IMR-90 (cell line): ENCODE data around the gene SPATA9. TPM values are rescaled to one million over a fixed set of nuclear protein-coding genes. Genes with fewer than 3 reads are reported as not detected.
A peak's percentile ranks its signal among the peaks of the same experiment; 100 is the strongest.

Experiments
- ATAC-seq: fragments of 200-7000 bp; cut with Tn5 transposase; 2 replicates; pipeline ENCODE4 v1.9.1; 2020; ENCODE audit warnings: low read depth, mild to moderate bottlenecking, moderate library complexity
- BruUV-seq: library from RNA; stranded (reverse); fragments of 400-500 nt; replicated peaks from 2 replicates; lab custom pipeline; 2021; lab: Mats Ljungman, UMichigan
- CTCF ChIA-PET: fragments of 300-600 bp; formaldehyde crosslinking; extraction: SDS; loops from one replicate; lab custom pipeline; 2021; ENCODE audit warnings: antibody characterized with exemption; lab: Yijun Ruan, JAX
- POLR2A ChIA-PET: fragments of 300-600 bp; sonication (Branson Sonifier 250); formaldehyde crosslinking; loops from one replicate; lab custom pipeline; 2022; ENCODE audit warnings: antibody characterized with exemption; ENCODE audit not compliant: unreplicated experiment; lab: Charles Lee
- DNase-seq: peaks from one replicate; pipeline ENCODE4 v3.0.0; 2013
- H2AFZ ChIP-seq: replicated peaks from 2 replicates; pipeline ENCODE3; 2013; ENCODE audit warnings: low read length, mild to moderate bottlenecking; ENCODE audit not compliant: poor library complexity
- H2AK5ac ChIP-seq: 2 replicates; pipeline ENCODE4 v1.6.1; 2013; ENCODE audit warnings: low read depth, low read length, inconsistent platforms
- H2AK9ac ChIP-seq: replicated peaks from 2 replicates; pipeline ENCODE3; 2013; ENCODE audit warnings: mild to moderate bottlenecking, low read depth, low read length, moderate library complexity; ENCODE audit not compliant: poor library complexity
- H2BK120ac ChIP-seq: 2 replicates; pipeline ENCODE4 v1.6.1; 2013; ENCODE audit warnings: low read depth, low read length, inconsistent platforms
- H2BK15ac ChIP-seq: 3 replicates; pipeline ENCODE4 v1.6.1; 2013; ENCODE audit warnings: low read depth, low read length, inconsistent platforms
- H2BK20ac ChIP-seq: 2 replicates; pipeline ENCODE4 v1.6.1; 2013; ENCODE audit warnings: low read depth, mild to moderate bottlenecking, inconsistent platforms, low read length, moderate library complexity
- H2BK5ac ChIP-seq: 2 replicates; pipeline ENCODE4 v1.6.1; 2013; ENCODE audit warnings: mild to moderate bottlenecking, low read depth, low read length, inconsistent platforms; ENCODE audit not compliant: poor library complexity, severe bottlenecking
- H3K14ac ChIP-seq: replicated peaks from 2 replicates; pipeline ENCODE4 v1.6.1; 2013; ENCODE audit warnings: low read depth, low read length, inconsistent platforms
- H3K18ac ChIP-seq: 2 replicates; pipeline ENCODE4 v1.6.1; 2013; ENCODE audit warnings: low read depth, low read length, control low read depth
- H3K23ac ChIP-seq: 2 replicates; pipeline ENCODE4 v1.6.1; 2013; ENCODE audit warnings: low read depth, low read length, inconsistent platforms
- H3K27ac ChIP-seq: 2 replicates; pipeline ENCODE4 v1.5.1; 2013; ENCODE audit warnings: mild to moderate bottlenecking, control low read depth, low read length; ENCODE audit not compliant: insufficient read depth
- H3K27me3 ChIP-seq: 2 replicates; pipeline ENCODE4 v1.6.1; 2013; ENCODE audit warnings: low read length; ENCODE audit not compliant: control insufficient read depth, insufficient read depth
- H3K36me3 ChIP-seq: 2 replicates; pipeline ENCODE4 v1.6.1; 2013; ENCODE audit warnings: low read length, mixed read lengths; ENCODE audit not compliant: control insufficient read depth, insufficient read depth
- H3K4ac ChIP-seq: 2 replicates; pipeline ENCODE4 v1.6.1; 2013; ENCODE audit warnings: low read depth, low read length, inconsistent platforms
- H3K4me1 ChIP-seq: 2 replicates; pipeline ENCODE4 v1.6.1; 2013; ENCODE audit warnings: low read length, mixed read lengths; ENCODE audit not compliant: control insufficient read depth, insufficient read depth
- H3K4me2 ChIP-seq: 2 replicates; pipeline ENCODE4 v1.6.1; 2013; ENCODE audit warnings: low read depth, mild to moderate bottlenecking, control low read depth, low read length, moderate library complexity
- H3K4me3 ChIP-seq: 2 replicates; pipeline ENCODE4 v1.5.1; 2013; ENCODE audit warnings: low read depth, mild to moderate bottlenecking, control low read depth, low read length, moderate library complexity; ENCODE audit not compliant: insufficient read depth
- H3K56ac ChIP-seq: 2 replicates; pipeline ENCODE4 v1.6.1; 2013; ENCODE audit warnings: low read length, inconsistent platforms; ENCODE audit not compliant: insufficient read depth; ENCODE audit errors: extremely low read depth
- H3K79me1 ChIP-seq, 2 experiments: 2 replicates each; pipeline ENCODE4 v1.6.1; 2013; ENCODE audit warnings: low read length in 2 of 2, inconsistent platforms in 1 of 2, low read depth in 1 of 2
- H3K9ac ChIP-seq: 2 replicates; pipeline ENCODE4 v1.6.1; 2013; ENCODE audit warnings: low read depth, low read length, control low read depth
- H3K9me1 ChIP-seq: 2 replicates; pipeline ENCODE4 v1.6.1; 2013; ENCODE audit warnings: low read length, inconsistent platforms; ENCODE audit not compliant: insufficient read depth
- H3K9me3 ChIP-seq: 2 replicates; pipeline ENCODE4 v1.6.1; 2013; ENCODE audit warnings: low read length; ENCODE audit not compliant: control insufficient read depth, insufficient read depth
- H4K20me1 ChIP-seq: 2 replicates; pipeline ENCODE4 v1.6.1; 2013; ENCODE audit warnings: low read length, inconsistent platforms; ENCODE audit not compliant: insufficient read depth
- H4K5ac ChIP-seq: 2 replicates; pipeline ENCODE4 v1.6.1; 2013; ENCODE audit warnings: mild to moderate bottlenecking, low read depth, low read length, control low read depth
- H4K8ac ChIP-seq, 2 experiments: 2 replicates each; pipeline ENCODE4 v1.6.1; 2013; ENCODE audit warnings: low read depth in 2 of 2, low read length in 2 of 2, control low read depth in 1 of 2, inconsistent platforms in 1 of 2
- H4K91ac ChIP-seq: 2 replicates; pipeline ENCODE4 v1.6.1; 2013; ENCODE audit warnings: low read depth, low read length, inconsistent platforms; ENCODE audit not compliant: insufficient read depth
- BHLHE40 ChIP-seq: fragments of 150-350 bp; IDR thresholded peaks from 2 replicates; pipeline ENCODE4 v1.6.1; 2016; ENCODE audit warnings: mild to moderate bottlenecking, low read depth, low read length
- CHD1 ChIP-seq: IDR thresholded peaks from 2 replicates; pipeline ENCODE4 v1.6.1; 2012; ENCODE audit warnings: low read depth, low read length, improper control_type of control experiment
- FOS ChIP-seq: fragments of 150-350 bp; IDR thresholded peaks from 2 replicates; pipeline ENCODE4 v1.6.1; 2016; ENCODE audit warnings: low read depth, low read length
- MAFK ChIP-seq: IDR thresholded peaks from 2 replicates; pipeline ENCODE4 v1.6.1; 2012; ENCODE audit warnings: low read depth, low read length, improper control_type of control experiment
- RAD21 ChIP-seq: IDR thresholded peaks from 2 replicates; pipeline ENCODE4 v1.6.1; 2012; ENCODE audit warnings: low read length, improper control_type of control experiment
- RCOR1 ChIP-seq: IDR thresholded peaks from 2 replicates; pipeline ENCODE4 v1.6.1; 2012; ENCODE audit warnings: mild to moderate bottlenecking, low read length, improper control_type of control experiment; ENCODE audit not compliant: insufficient replicate concordance
- WGBS, 2 experiments: methylation state at CpG; one replicate each; pipeline versions ENCODE4 v1.1.5 to v1.1.7; 2013; ENCODE audit warnings: missing lambda C conversion rate in 2 of 2; ENCODE audit not compliant: insufficient read length in 1 of 2; ENCODE audit errors: extremely low coverage in 2 of 2; 5-methylcytosine and 5-hydroxymethylcytosine counted together
- dilution Hi-C: fragments of 300-500 bp; cut with HindIII; formaldehyde crosslinking; loops from one replicate; pipeline ENCODE4 v1.14.3; 2018; ENCODE audit warnings: low sequenced_read_pairs; ENCODE audit not compliant: unreplicated experiment
- in situ Hi-C: fragments of 300-500 bp; cut with MboI; formaldehyde crosslinking; loops from 3 replicates; pipeline ENCODE4 v1.14.3; 2019; ENCODE audit warnings: low sequenced_read_pairs, inconsistent platforms, mixed read lengths
- intact Hi-C: fragments of 100-400 bp; cut with micrococcal nuclease; formaldehyde crosslinking; loops from 2 replicates; pipeline ENCODE4 v1.10.0; 2022
- polyA plus RNA-seq, 3 experiments: library from polyadenylated mRNA; depleted of rRNA; stranded (reverse); fragments of >200 nt; gene quantifications; 2 replicates each; pipeline ENCODE4 v1.2.3, GENCODE V29; 2012; ENCODE audit warnings: low replicate concordance in 1 of 3
- total RNA-seq: library from RNA; depleted of rRNA; stranded (reverse); fragments of >200 nt; gene quantifications from 2 replicates; pipeline ENCODE4 v1.2.3, GENCODE V29; 2012

SPATA9 gene
- total and polyA plus RNA-seq, 2 of the 4 experiments (the other 2 are of a cell fraction) = 0.72 to 0.86 TPM

GRCh38 chr5:95668728-95669127 is 14.1 kb downstream of the SPATA9 start:
- peak overlapping the region; percentile 83; the same call in 1 of the 2 replicates for H4K5ac ChIP-seq
- H2BK120ac ChIP-seq = peak overlapping the region; percentile 64
- H3K9me1 ChIP-seq = peaks cover 4% of the 10 kb centered on the region
- POLR2A ChIA-PET = no interaction called here
- peak overlapping the region; percentile 85; the same call in 1 of the 2 replicates for H3K18ac ChIP-seq
- intact Hi-C loops (no loop called here), in situ Hi-C loops (loop anchor here (5.0 to 10.0 kb wide), 2 partner anchors 64 to 176 kb away; partner anchors contain the start of gene RHOBTB3), dilution Hi-C loops (no loop called here)
- peak overlapping the region; percentile 73; the same call in 1 of the 2 replicates for H2BK20ac ChIP-seq
- no peak overlapping the region for H3K56ac ChIP-seq
- peak overlapping the region; percentile 74 for H4K91ac ChIP-seq
- H3K9me3 ChIP-seq = no peaks in the 10 kb centered on the region
- no TSS peak for BruUV-seq
- peak overlapping the region; percentile 61 for H2BK5ac ChIP-seq
- peak overlapping the region in 1 of 2 experiments; percentile 31; a peak in 2 of 4 replicates for H4K8ac ChIP-seq
- TF ChIP-seq BHLHE40 (no peak), CHD1 (no peak), FOS (no peak), RAD21 (no peak), MAFK (no peak), RCOR1 (no peak)
- ATAC-seq = no peak
- H3K9ac ChIP-seq = no peak overlapping the region
- H4K20me1 ChIP-seq = no peaks in the 10 kb centered on the region
- peak overlapping the region; percentile 44; the same call in 1 of the 2 replicates for H3K4ac ChIP-seq
- H3K23ac ChIP-seq = peak overlapping the region; percentile 48
- H2BK15ac ChIP-seq = peak overlapping the region; percentile 52; the same call in 2 of the 3 replicates
- no peaks in the 10 kb centered on the region for H3K36me3 ChIP-seq
- peak overlapping the region; percentile 46 for H3K14ac ChIP-seq
- no CpG with 5 or more reads among the region's 1 CpG for WGBS, 2 experiments
- H3K79me1 ChIP-seq = peaks cover 0 to 7% of the 10 kb centered on the region in 2 experiments; a peak in 1 of 4 replicates
- no peak overlapping the region for H3K4me3 ChIP-seq
- H2AK9ac ChIP-seq = no peak overlapping the region
- CTCF ChIA-PET = interaction anchor here (2.1 kb wide), 1 partner anchor 13 kb away, joined by 4 read pairs; no protein-coding TSS in a partner anchor
- H3K27ac ChIP-seq = no peak overlapping the region
- H3K27me3 ChIP-seq = no peaks in the 10 kb centered on the region
- peak overlapping the region; percentile 44; the same call in 1 of the 2 replicates for H2AK5ac ChIP-seq
- peak overlapping the region; percentile 24; the same call in 1 of the 2 replicates for H3K4me2 ChIP-seq
- peaks cover 17% of the 10 kb centered on the region for H3K4me1 ChIP-seq
- no peak overlapping the region for H2AFZ ChIP-seq
- DNase-seq = peak; percentile 68
